NB4 (cell line): Measurements from ENCODE around the gene C12orf56.

Experiments
- CTCF ChIP-seq: IDR thresholded peaks from one replicate; pipeline ENCODE4 v1.5.1; 2012; ENCODE audit warnings: low read depth, low read length
- MAX ChIP-seq: IDR thresholded peaks from 2 replicates; pipeline ENCODE4 v1.6.1; 2011; ENCODE audit warnings: low read depth, low read length
- MYC ChIP-seq: IDR thresholded peaks from 2 replicates; pipeline ENCODE4 v1.6.1; 2011; ENCODE audit warnings: low read depth, low read length
- POLR2A ChIP-seq: IDR thresholded peaks from 2 replicates; pipeline ENCODE4 v1.6.1; 2011; ENCODE audit warnings: mild to moderate bottlenecking; ENCODE audit not compliant: insufficient read length; ENCODE audit errors: extremely low read depth

GRCh38 chr12:64284256-64284655 is 106.3 kb downstream of the C12orf56 start:
- no peak for TF ChIP-seq MAX
- no peak for TF ChIP-seq CTCF
- TF ChIP-seq POLR2A: no peak
- TF ChIP-seq MYC: no peak
